BE2C (cell line): ENCODE data around the gene RRP7A.
A peak's percentile ranks its signal among the peaks of the same experiment; 100 is the strongest.
"Not testable (repeated sequence)": the region's sequence is repeated elsewhere in the genome, so short reads cannot be mapped to it uniquely, and the experiment has no call there.

Experiments
- DNase-seq: peaks from one replicate; pipeline ENCODE4 v3.0.0-alpha.2; 2020
- H3K27me3 ChIP-seq: fragments of 250-450 bp; sonication (Bioruptor Pico); 2 replicates; pipeline ENCODE4 v1.5.1; 2020; ENCODE audit warnings: mild to moderate bottlenecking
- H3K36me3 ChIP-seq: fragments of 250-450 bp; sonication (Bioruptor Pico); 2 replicates; pipeline ENCODE4 v1.5.1; 2020; ENCODE audit warnings: mild to moderate bottlenecking
- H3K4me1 ChIP-seq: fragments of 250-450 bp; sonication (Bioruptor Pico); 2 replicates; pipeline ENCODE4 v1.5.1; 2020
- H3K4me3 ChIP-seq: 2 replicates; pipeline ENCODE4 v1.5.1; 2011; ENCODE audit warnings: low read depth, low read length
- H3K9me3 ChIP-seq: fragments of 250-450 bp; sonication (Bioruptor Pico); 2 replicates; pipeline ENCODE4 v1.5.1; 2020
- CTCF ChIP-seq: IDR thresholded peaks from 2 replicates; pipeline ENCODE4 v1.5.1; 2012; ENCODE audit warnings: mild to moderate bottlenecking, low read depth, low read length

The RRP7A gene

DNA sequence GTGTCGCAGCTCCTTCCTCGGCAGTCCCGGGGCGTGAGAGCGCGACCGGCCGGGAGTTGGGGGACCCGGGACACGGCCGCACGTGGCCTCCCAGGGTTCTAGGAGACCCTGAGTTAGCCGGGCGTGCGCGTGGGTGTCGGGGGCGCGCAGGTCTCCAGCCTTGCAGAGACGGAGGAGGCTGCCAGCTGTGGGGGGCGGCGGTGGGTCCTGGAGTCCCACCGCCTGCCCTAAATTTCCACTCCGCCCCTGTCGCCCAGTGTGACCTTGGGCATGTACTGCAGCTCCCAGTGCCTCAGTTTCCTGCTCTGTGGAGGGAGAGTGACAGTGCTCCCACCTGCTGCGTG, 18.8 kb downstream of the RRP7A start:
- peak overlapping the region; percentile 41 for H3K4me3 ChIP-seq
- TF ChIP-seq CTCF, result no peak
- H3K9me3 ChIP-seq, result no peaks in the 10 kb centered on the region
- H3K36me3 ChIP-seq, result no peaks in the 10 kb centered on the region
- DNase-seq, result no peak
- H3K27me3 ChIP-seq, result no peaks in the 10 kb centered on the region
- peaks cover 4% of the 10 kb centered on the region for H3K4me1 ChIP-seq

DNA sequence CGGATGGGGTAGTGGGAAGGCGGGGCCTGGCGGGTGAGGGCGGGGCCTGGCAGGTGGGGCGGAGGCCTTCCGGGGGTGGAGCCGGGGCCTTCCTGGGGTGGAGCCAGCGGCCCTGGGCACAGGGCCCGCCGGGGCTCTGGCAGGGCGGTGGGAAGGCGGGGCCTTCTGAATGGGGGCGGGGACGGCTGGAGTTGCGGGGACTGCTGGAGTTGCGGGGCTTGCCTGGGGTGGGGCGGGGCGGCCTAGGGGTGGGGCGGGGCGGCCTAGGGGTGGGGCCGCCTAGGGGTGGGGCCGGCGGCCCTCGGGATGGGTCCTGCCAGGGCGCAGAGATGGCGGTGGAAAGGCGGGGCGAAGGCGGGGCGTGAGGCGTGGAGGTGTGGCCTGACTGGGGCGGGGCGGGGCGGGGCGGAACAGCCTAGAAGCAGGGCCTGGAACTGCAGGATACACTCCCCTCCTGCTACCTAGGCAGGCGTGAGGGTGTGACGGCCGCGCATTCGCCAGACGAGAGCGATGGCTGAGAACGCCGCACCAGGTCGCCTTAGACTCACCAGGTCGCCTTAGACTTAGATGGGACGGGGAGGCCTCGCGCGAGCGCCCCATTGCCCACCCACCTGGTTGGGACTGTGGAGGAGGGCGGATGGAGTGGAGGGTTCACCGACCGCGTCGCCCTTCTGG, 19.3 kb downstream of the RRP7A start:
- no peak for TF ChIP-seq CTCF

DNA sequence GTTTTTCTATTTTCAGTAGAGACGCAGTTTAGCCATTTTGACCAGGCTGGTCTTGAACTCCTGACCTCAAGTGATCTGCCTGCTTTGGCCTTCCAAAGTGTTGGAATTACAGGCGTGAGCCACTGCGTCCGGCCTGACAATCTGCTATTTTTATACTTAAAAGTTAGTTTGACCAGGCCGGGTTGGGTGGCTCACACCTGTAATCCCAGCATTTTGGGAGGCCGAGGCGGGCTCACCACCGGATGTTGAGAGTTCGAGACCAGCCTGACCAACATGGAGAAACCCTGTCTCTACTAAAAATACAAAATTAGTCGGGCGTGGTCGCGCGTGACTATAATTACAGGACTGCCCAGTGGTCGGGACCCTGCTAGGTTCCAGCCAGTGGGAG, 19.8 kb downstream of the RRP7A start:
- H3K36me3 ChIP-seq, H3K4me3 ChIP-seq: not testable (repeated sequence)

More for the DNA sequence above, 19.3 kb downstream of the RRP7A start:
- Histone ChIP-seq H3K4me1 (peaks cover 4% of the 10 kb centered on the region), H3K27me3 (no peaks in the 10 kb centered on the region), H3K4me3 (peak overlapping the region; percentile 41), H3K9me3 (no peaks in the 10 kb centered on the region), H3K36me3 (no peaks in the 10 kb centered on the region)
- DNase-seq, result peak; percentile 95

GRCh38 chr22:42495533-42496141, 24.0 kb downstream of the RRP7A start:
- not testable (repeated sequence) for H3K4me1 ChIP-seq, H3K4me3 ChIP-seq, H3K36me3 ChIP-seq, H3K27me3 ChIP-seq, DNase-seq, H3K9me3 ChIP-seq

More for the DNA sequence above, 19.8 kb downstream of the RRP7A start:
- DNase-seq, H3K27me3 ChIP-seq, H3K9me3 ChIP-seq, H3K4me1 ChIP-seq: not testable (repeated sequence)

DNA sequence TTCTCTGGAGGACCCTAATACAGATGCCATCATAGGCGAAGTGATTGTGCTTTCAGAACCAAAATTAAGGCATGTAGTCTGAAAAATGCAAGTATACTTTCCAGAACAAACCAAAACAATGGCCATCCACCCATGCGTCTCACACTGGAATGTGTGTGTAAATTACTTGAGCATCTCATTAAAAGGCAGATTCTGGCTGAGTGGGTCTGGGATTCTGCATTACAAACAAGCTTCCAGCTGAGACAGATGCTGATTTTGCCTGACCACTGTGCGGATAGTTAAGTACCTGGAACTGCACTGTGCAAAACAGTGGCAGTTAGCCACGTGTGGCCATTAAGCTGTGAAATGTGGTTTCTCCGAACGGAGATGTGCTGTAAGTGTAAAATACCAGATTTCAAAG, 26.2 kb downstream of the RRP7A start:
- no peaks in the 10 kb centered on the region; the same call in 1 of the 2 replicates for H3K4me1 ChIP-seq
- H3K9me3 ChIP-seq, result no peaks in the 10 kb centered on the region
- no peak overlapping the region for H3K4me3 ChIP-seq
- H3K36me3 ChIP-seq, result no peaks in the 10 kb centered on the region
- TF ChIP-seq CTCF, result no peak
- no peak for DNase-seq
- H3K27me3 ChIP-seq, result no peaks in the 10 kb centered on the region

GRCh38 chr22:42492323-42492690, 27.3 kb downstream of the RRP7A start:
- no peaks in the 10 kb centered on the region for H3K4me1 ChIP-seq
- no peaks in the 10 kb centered on the region for H3K36me3 ChIP-seq
- H3K4me3 ChIP-seq, result no peak overlapping the region
- TF ChIP-seq CTCF, result no peak
- H3K27me3 ChIP-seq, result no peaks in the 10 kb centered on the region
- DNase-seq, result no peak
- no peaks in the 10 kb centered on the region for H3K9me3 ChIP-seq

DNA sequence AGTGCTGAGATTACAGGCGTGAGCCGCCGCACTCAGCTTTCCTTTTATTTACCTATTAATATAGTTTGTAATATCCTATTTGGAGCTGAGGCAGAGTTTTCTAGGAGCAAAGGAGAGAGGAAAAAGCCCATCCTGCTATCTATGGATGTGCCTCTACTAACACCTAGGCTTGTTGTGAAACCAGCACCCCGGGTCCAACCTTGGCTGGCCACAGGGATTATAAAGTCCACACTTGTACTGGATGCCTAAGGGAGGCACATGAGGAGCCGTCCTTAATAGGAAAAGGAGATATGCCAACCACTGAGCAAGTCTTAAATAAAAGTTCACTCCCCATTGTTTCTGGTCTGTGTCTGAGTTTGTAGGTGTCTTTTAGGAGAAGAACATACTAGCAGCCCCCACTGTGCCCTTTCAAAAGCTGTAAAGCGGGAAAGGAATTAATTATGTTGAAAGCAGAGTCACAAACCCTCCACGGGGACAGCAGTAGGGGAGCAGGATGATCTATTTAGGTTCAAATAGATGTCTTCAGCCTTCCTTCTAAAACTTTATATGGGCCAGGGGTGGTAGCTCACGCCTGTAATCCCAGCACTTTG, 29.3 kb downstream of the RRP7A start:
- no peaks in the 10 kb centered on the region for H3K4me1 ChIP-seq
- H3K27me3 ChIP-seq, result no peaks in the 10 kb centered on the region
- H3K9me3 ChIP-seq, result no peaks in the 10 kb centered on the region
- no peak overlapping the region for H3K4me3 ChIP-seq
- no peak for DNase-seq
- H3K36me3 ChIP-seq, result no peaks in the 10 kb centered on the region
- TF ChIP-seq CTCF, result no peak
